Measurements from ENCODE around the gene DNAJB5.

DNA sequence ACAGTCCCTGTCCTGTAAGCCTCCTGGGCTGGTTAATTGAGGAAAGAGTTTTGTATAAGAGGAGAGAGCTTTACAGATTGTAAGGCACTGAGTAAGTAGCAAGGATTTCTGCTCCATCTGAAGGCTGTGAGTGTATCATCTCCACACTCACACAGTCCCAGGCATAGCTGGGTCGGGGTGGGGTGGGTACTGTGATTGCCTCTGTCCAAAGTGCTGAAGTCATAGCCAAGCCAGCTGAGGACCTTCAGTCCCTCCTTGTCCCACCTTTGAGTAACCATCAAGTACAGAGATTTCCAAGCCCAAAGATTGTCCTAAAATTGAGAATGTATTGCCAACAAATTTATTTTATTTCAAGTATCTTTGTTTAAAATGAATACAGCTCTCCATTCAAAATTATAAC lies 5.5 kb upstream of the DNAJB5 start:
- TF ChIP-seq POLR2AphosphoS5 (IDR thresholded peaks at IDR 0.05) (no peak), SMC3 (conservative IDR thresholded peaks at IDR 0.05; ENCODE audit: poor library complexity) (no peak), EZH2 (IDR thresholded peaks at IDR 0.05; ENCODE audit: borderline replicate concordance, insufficient read depth, low read length, poor library complexity, severe bottlenecking) (no peak), MXI1 (conservative IDR thresholded peaks at IDR 0.05; ENCODE audit: poor library complexity, severe bottlenecking) (no peak), TAF1 (IDR thresholded peaks at IDR 0.05; ENCODE audit: low read depth) (no peak)
- TF ChIP-seq, protein P1, sequence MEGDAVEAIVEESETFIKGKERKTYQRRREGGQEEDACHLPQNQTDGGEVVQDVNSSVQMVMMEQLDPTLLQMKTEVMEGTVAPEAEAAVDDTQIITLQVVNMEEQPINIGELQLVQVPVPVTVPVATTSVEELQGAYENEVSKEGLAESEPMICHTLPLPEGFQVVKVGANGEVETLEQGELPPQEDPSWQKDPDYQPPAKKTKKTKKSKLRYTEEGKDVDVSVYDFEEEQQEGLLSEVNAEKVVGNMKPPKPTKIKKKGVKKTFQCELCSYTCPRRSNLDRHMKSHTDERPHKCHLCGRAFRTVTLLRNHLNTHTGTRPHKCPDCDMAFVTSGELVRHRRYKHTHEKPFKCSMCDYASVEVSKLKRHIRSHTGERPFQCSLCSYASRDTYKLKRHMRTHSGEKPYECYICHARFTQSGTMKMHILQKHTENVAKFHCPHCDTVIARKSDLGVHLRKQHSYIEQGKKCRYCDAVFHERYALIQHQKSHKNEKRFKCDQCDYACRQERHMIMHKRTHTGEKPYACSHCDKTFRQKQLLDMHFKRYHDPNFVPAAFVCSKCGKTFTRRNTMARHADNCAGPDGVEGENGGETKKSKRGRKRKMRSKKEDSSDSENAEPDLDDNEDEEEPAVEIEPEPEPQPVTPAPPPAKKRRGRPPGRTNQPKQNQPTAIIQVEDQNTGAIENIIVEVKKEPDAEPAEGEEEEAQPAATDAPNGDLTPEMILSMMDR (IDR thresholded peaks at IDR 0.05; ENCODE audit: poor library complexity, severe bottlenecking), result no peak

Data from neural cell (in vitro differentiated cells).